Colonic mucosa (tissue), 4 donors: ENCODE data around the gene CACTIN. TPM values are rescaled to one million over a fixed set of nuclear protein-coding genes. Genes with fewer than 3 reads are reported as not detected.
"Not testable (repeated sequence)": the region's sequence is repeated elsewhere in the genome, so short reads cannot be mapped to it uniquely, and the experiment has no call there.

Source experiments
- DNase-seq: peaks from one replicate; pipeline ENCODE4 v3.0.0-alpha.2; 2020
- H3K27ac ChIP-seq: fragments of 200-600 bp; one replicate; pipeline ENCODE4 v1.8.0; 2021
- H3K27me3 ChIP-seq: fragments of 200-600 bp; one replicate; pipeline ENCODE4 v1.8.0; 2021
- H3K36me3 ChIP-seq: fragments of 200-600 bp; one replicate; pipeline ENCODE4 v1.8.0; 2021
- H3K4me1 ChIP-seq: fragments of 200-600 bp; one replicate; pipeline ENCODE4 v1.8.0; 2021; ENCODE audit warnings: mild to moderate bottlenecking
- H3K4me3 ChIP-seq: fragments of 200-600 bp; one replicate; pipeline ENCODE4 v1.8.0; 2021
- H3K9ac ChIP-seq, 2 donors: one replicate each; pipeline ENCODE4 v1.7.0; 2013; ENCODE audit warnings: control low read depth in 2 of 2, low read depth in 2 of 2, low read length in 2 of 2
- H3K9me3 ChIP-seq: fragments of 200-600 bp; one replicate; pipeline ENCODE4 v1.8.0; 2021
- intact Hi-C: fragments of 100-400 bp; cut with DNase I; formaldehyde crosslinking; loops from one replicate; pipeline ENCODE4 v1.14.1; 2022
- total RNA-seq, 2 donors: library from RNA; stranded (reverse); fragmentation: NEBNext Ultra II Directional in 1 of 2; extraction: Animal tissue kit (Norgen Biotek cat#: 25700) in 1 of 2; gene quantifications; one replicate each; pipeline ENCODE4 v1.2.1, GENCODE V29; 2021
- TF ChIP-seq, protein P1 (sequence below): fragments of 200-600 bp; IDR thresholded peaks from one replicate; pipeline ENCODE4 v1.8.0; 2022; ENCODE audit warnings: antibody characterized with exemption, mild to moderate bottlenecking
- donor health status: healthy.
- donor health status: DM: no; HTN: no; CAD: no.
- donor health status: DM: no; HTN: no; CAD: no.

CACTIN gene
- total RNA-seq, 2 donors from 2014 or later: 12.0 to 35.1 TPM

GRCh38 chr19:3649888-3650287, 23.3 kb upstream of the CACTIN start:
- H3K4me3 ChIP-seq: no peak overlapping the region
- no peak overlapping the region for H3K27ac ChIP-seq
- no peaks in the 10 kb centered on the region for H3K4me1 ChIP-seq
- no peaks in the 10 kb centered on the region for H3K9me3 ChIP-seq
- no peaks in the 10 kb centered on the region for H3K36me3 ChIP-seq
- intact Hi-C loops: no loop called here
- H3K27me3 ChIP-seq: no peaks in the 10 kb centered on the region
- TF ChIP-seq, protein P1, sequence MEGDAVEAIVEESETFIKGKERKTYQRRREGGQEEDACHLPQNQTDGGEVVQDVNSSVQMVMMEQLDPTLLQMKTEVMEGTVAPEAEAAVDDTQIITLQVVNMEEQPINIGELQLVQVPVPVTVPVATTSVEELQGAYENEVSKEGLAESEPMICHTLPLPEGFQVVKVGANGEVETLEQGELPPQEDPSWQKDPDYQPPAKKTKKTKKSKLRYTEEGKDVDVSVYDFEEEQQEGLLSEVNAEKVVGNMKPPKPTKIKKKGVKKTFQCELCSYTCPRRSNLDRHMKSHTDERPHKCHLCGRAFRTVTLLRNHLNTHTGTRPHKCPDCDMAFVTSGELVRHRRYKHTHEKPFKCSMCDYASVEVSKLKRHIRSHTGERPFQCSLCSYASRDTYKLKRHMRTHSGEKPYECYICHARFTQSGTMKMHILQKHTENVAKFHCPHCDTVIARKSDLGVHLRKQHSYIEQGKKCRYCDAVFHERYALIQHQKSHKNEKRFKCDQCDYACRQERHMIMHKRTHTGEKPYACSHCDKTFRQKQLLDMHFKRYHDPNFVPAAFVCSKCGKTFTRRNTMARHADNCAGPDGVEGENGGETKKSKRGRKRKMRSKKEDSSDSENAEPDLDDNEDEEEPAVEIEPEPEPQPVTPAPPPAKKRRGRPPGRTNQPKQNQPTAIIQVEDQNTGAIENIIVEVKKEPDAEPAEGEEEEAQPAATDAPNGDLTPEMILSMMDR: no peak
- no peak for DNase-seq
- no peak overlapping the region for H3K9ac ChIP-seq

DNA sequence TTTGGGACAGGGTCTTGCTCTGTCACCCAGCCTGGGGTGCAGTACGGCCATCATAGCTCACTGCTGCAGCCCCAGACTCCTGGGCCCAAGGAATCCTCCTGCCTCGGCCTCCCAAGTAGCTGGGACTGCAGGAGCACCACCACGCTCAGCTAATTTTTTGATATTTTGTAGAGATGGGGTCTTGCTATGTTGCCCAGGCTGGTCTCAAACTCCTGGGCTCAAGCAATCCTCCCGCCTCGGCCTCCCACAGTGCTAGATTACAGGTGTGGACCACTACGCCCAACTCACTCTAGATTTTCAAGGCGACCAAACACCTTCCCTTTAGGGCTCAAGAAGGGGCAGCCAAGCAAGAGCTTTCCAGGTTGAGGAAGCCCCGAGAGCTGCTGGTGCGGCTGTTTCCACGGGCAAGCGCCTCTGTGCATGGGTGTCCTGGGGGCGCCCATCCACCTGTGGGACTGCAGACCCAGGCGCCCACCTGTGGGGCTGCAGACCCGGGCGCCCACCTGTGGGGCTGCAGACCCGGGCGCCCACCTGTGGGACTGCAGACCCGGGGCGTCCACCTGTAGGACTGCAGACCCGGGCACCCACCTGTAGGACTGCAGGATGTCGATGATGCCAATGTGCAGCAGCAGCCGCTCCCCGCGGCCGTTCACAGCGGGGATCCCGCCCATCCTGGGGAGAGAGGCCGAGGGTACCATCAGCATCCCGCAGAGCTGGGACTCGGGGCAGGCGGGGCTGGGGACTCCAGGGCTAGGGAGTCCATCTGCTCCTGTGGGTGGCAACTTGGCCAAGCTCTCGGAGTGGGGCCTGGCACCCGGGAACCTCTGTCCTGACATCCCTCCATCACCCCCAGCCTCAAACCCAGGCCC, 21.7 kb upstream of the CACTIN start:
- DNase-seq: no peak
- H3K36me3 ChIP-seq: no peaks in the 10 kb centered on the region
- H3K4me1 ChIP-seq: no peaks in the 10 kb centered on the region
- no peak overlapping the region for H3K27ac ChIP-seq
- H3K27me3 ChIP-seq: no peaks in the 10 kb centered on the region
- no peak overlapping the region for H3K4me3 ChIP-seq
- no peaks in the 10 kb centered on the region for H3K9me3 ChIP-seq
- TF ChIP-seq, protein P1: no peak
- H3K9ac ChIP-seq: no peak overlapping the region
- intact Hi-C loops: no loop called here

DNA sequence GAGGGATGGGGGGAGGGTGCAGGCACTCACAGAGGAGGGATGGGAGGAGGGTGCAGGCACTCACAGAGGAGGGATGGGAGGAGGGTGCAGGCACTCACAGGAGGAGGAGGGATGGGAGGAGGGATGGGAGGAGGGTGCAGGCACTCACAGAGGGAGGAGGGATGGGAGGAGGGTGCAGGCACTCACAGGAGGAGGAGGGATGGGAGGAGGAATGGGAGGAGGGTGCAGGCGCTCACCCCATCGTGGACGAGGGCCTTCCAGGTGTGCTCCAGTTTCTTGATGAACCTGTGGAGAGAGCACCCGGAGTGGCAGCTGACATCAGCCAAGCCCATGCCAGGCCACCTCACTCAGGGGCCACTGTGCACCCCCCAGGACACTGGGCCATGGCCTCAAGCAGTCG, 20.5 kb upstream of the CACTIN start:
- H3K9ac ChIP-seq, H3K27me3 ChIP-seq, H3K36me3 ChIP-seq, DNase-seq, H3K9me3 ChIP-seq, H3K4me1 ChIP-seq, H3K4me3 ChIP-seq, intact Hi-C loops, H3K27ac ChIP-seq: not testable (repeated sequence)

GRCh38 chr19:3646336-3647092, 19.9 kb upstream of the CACTIN start:
- intact Hi-C loops: no loop called here
- no peak overlapping the region for H3K4me3 ChIP-seq
- H3K27me3 ChIP-seq: no peaks in the 10 kb centered on the region
- no peaks in the 10 kb centered on the region for H3K4me1 ChIP-seq
- H3K9me3 ChIP-seq: no peaks in the 10 kb centered on the region
- H3K27ac ChIP-seq: no peak overlapping the region
- no peak overlapping the region for H3K9ac ChIP-seq
- DNase-seq: no peak
- H3K36me3 ChIP-seq: no peaks in the 10 kb centered on the region
- TF ChIP-seq, protein P1: no peak

GRCh38 chr19:3645726-3646125, 19.1 kb upstream of the CACTIN start:
- intact Hi-C loops: no loop called here
- H3K36me3 ChIP-seq: no peaks in the 10 kb centered on the region
- no peak for DNase-seq

More at GRCh38 chr19:3645726-3646125, 19.1 kb upstream of the CACTIN start:
- Histone ChIP-seq H3K4me1 (no peaks in the 10 kb centered on the region), H3K4me3 (no peak overlapping the region), H3K9ac (no peak overlapping the region), H3K27me3 (no peaks in the 10 kb centered on the region), H3K9me3 (no peaks in the 10 kb centered on the region), H3K27ac (no peak overlapping the region)
- TF ChIP-seq, protein P1: no peak
